Measurements from ENCODE around the gene OXA1L.

DNA sequence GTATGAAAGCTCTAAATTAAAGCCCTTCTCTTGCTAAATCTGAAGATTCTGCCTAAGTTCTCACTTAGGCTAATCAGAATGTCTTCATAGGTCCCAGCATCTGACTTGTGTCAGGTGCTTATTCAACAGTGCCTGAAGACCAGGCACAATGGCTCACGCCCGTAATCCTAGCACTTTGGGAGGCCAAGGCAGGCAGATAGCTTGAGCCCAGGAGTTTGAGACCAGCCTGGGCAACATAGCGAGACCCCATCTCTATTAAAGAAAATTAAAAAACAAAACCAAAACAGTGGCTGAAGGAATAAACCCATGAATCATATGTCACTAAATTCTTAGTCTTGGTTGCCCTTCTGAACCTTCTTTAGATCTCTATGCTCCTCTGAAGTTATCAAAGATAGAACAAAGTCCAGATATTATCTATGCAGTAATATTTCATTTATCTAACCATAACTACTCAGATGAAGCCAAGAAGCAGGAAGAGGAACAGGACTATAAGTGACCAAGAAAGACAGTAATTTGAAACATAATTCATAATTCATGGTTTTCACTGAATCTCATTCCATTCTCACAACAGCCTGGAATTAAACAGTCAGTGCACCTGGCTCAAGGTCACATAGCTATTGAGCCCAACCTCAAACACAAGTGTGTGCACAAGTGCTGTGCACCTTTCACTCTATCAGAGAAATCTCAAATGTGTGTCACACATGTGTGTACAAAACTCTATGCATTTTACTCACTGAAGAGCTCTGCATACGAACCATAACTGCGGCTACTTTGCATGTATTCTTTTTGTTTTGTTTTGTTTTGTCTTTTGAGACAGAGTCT, 42.1 kb downstream of the OXA1L start:
- TF ChIP-seq TAF1 (IDR thresholded peaks at IDR 0.05; ENCODE audit: borderline replicate concordance, insufficient read depth, low read length) (no peak), FOXP2 (optimal IDR thresholded peaks at IDR 0.05; ENCODE audit: borderline replicate concordance, extremely low read depth, extremely low read length, insufficient read depth) (no peak), POLR2AphosphoS5 (IDR thresholded peaks at IDR 0.05; ENCODE audit: low read depth, low read length) (no peak)
- TF ChIP-seq, protein P1, sequence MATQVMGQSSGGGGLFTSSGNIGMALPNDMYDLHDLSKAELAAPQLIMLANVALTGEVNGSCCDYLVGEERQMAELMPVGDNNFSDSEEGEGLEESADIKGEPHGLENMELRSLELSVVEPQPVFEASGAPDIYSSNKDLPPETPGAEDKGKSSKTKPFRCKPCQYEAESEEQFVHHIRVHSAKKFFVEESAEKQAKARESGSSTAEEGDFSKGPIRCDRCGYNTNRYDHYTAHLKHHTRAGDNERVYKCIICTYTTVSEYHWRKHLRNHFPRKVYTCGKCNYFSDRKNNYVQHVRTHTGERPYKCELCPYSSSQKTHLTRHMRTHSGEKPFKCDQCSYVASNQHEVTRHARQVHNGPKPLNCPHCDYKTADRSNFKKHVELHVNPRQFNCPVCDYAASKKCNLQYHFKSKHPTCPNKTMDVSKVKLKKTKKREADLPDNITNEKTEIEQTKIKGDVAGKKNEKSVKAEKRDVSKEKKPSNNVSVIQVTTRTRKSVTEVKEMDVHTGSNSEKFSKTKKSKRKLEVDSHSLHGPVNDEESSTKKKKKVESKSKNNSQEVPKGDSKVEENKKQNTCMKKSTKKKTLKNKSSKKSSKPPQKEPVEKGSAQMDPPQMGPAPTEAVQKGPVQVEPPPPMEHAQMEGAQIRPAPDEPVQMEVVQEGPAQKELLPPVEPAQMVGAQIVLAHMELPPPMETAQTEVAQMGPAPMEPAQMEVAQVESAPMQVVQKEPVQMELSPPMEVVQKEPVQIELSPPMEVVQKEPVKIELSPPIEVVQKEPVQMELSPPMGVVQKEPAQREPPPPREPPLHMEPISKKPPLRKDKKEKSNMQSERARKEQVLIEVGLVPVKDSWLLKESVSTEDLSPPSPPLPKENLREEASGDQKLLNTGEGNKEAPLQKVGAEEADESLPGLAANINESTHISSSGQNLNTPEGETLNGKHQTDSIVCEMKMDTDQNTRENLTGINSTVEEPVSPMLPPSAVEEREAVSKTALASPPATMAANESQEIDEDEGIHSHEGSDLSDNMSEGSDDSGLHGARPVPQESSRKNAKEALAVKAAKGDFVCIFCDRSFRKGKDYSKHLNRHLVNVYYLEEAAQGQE (IDR thresholded peaks at IDR 0.05; ENCODE audit: insufficient read depth in 1 of 2, low read depth in 2 of 2, low read length in 2 of 2), result no peak
